H1 (cell line): Measurements from ENCODE around the gene ARMH3. TPM values are rescaled to one million over a fixed set of nuclear protein-coding genes. Genes with fewer than 3 reads are reported as not detected.

Experiments
- E2F6 ChIP-seq: IDR thresholded peaks from 2 replicates; pipeline ENCODE4 v1.6.1; 2012; ENCODE audit warnings: inconsistent platforms
- GABPA ChIP-seq: IDR thresholded peaks from 2 replicates; pipeline ENCODE4 v1.6.1; 2011; ENCODE audit warnings: mild to moderate bottlenecking, low read length, moderate library complexity, borderline replicate concordance; ENCODE audit not compliant: insufficient read depth
- HDAC2 ChIP-seq, 2 experiments: fragments of 300-600 bp in 1 of 2; sonication (generic) in 1 of 2; IDR thresholded peaks; 2 replicates each; pipeline ENCODE4 v1.6.1; 2011 to 2012; ENCODE audit warnings: low read depth in 2 of 2, low read length in 2 of 2, mild to moderate bottlenecking in 2 of 2, moderate library complexity in 2 of 2, borderline replicate concordance in 1 of 2, inconsistent platforms in 1 of 2
- KDM5A ChIP-seq: fragments of 200-600 bp; IDR thresholded peaks from 2 replicates; pipeline ENCODE4 v1.7.1; 2012; ENCODE audit warnings: mild to moderate bottlenecking, low read length, inconsistent platforms, mixed read lengths
- SAP30 ChIP-seq: fragments of 300-600 bp; sonication (generic); IDR thresholded peaks from 2 replicates; pipeline ENCODE4 v1.7.1; 2012; ENCODE audit warnings: low read length, moderate library complexity, mild to moderate bottlenecking, inconsistent platforms; ENCODE audit not compliant: insufficient read depth, insufficient replicate concordance
- TAF7 ChIP-seq: optimal IDR thresholded peaks from 2 replicates; pipeline ENCODE3; 2011; ENCODE audit warnings: low read depth, mild to moderate bottlenecking, inconsistent platforms, low read length, moderate library complexity, borderline replicate concordance
- polyA plus RNA-seq, 7 experiments: library from polyadenylated mRNA; depleted of rRNA in 3 of 7; stranded (reverse) in 5 of 7; unstranded in 2 of 7; fragments of >200 nt in 5 of 7; fragments of 200-250 nt in 2 of 7; gene quantifications; 1 replicate in 5 of 7; 2 replicates in 1 of 7; 4 replicates in 1 of 7; pipeline versions ENCODE4 v1.2.1 to v1.2.3, GENCODE V29; 2011 to 2013; ENCODE audit warnings: missing spikeins in 2 of 7, mixed read lengths in 2 of 7
- total RNA-seq: library from RNA; stranded (reverse); fragmentation: NEBNext Ultra II Directional; extraction: Animal tissue kit (Norgen Biotek cat#: 25700); gene quantifications from 2 replicates; pipeline ENCODE4 v1.2.1, GENCODE V29; 2021

ARMH3 gene
- total and polyA plus RNA-seq, 2 of the 8 experiments (the other 6 are each of a cell fraction or from before 2014, with no cell fraction given) = 11.6 to 18.3 TPM

- TF ChIP-seq TAF7 = no peak
- no peak for TF ChIP-seq E2F6
- no peak for TF ChIP-seq GABPA
- no peak for TF ChIP-seq HDAC2 (IDR thresholded peaks at IDR 0.05; ENCODE audit: borderline replicate concordance in 1 of 2, low read depth in 2 of 2, low read length in 2 of 2)
- no peak for TF ChIP-seq KDM5A
- no peak for TF ChIP-seq SAP30
Measured at GRCh38 chr10:102085336-102085735, 29.4 kb upstream of the ARMH3 start (continued).
